HG03354 (cell line): Measurements from ENCODE around the gene IFNA8.
A peak's percentile ranks its signal among the peaks of the same experiment; 100 is the strongest.
"Not testable (repeated sequence)": the region's sequence is repeated elsewhere in the genome, so short reads cannot be mapped to it uniquely, and the experiment has no call there.

Source experiments
- ATAC-seq: cut with Tn5 transposase; IDR thresholded peaks from one replicate; pipeline ENCODE4 v1.9.1; 2021; ENCODE audit warnings: mild to moderate bottlenecking; ENCODE audit not compliant: unreplicated experiment, poor library complexity, severe bottlenecking

IFNA8 gene

GRCh38 chr9:21415493-21416267, 6.8 kb downstream of the IFNA8 start:
- ATAC-seq, result no peak

- peak; percentile 64 for ATAC-seq
Observed at GRCh38 chr9:21428235-21428634, 19.3 kb downstream of the IFNA8 start.

GRCh38 chr9:21429191-21429590, 20.3 kb downstream of the IFNA8 start:
- no peak for ATAC-seq

DNA sequence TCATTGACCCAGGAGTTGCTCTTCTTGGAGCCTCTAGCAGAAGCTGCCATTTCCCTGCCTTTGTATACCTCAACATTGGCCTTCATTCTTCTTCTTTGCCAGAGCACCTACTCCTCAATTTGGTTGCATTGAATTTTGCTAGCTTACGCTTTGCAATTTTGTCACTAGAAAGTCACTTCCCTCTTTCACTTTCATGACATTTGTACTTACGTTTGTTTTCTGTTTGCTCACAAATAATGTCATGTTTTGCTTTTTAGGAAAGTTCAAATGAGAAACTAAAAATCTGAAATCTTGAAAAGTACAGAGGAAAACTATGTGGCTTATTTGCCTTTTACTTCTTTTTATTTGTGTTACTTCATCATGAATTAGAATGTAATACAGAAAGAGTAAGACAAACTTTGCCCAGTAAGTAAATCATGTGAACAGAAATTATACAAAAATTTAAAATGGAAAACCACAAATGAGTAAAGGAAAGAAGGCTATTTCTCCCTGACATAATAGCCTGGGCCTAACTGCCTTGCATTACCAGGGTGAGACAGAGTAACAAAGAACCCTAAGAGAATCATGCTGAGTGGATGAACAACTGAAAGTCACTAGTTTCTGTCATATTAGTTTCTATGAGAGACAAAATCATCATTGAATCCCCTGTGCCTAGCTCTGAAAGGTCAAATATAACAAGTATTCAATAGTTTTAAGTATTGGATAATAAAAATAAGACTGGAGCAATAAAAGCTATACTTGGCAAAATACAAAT, 23.9 kb downstream of the IFNA8 start:
- peak; percentile 70 for ATAC-seq

GRCh38 chr9:21434202-21435014, 25.5 kb downstream of the IFNA8 start:
- no peak for ATAC-seq

- not testable (repeated sequence) for ATAC-seq
Observed at GRCh38 chr9:21435015-21435383, 26.1 kb downstream of the IFNA8 start.

- ATAC-seq, result no peak
Observed at GRCh38 chr9:21440139-21440538, 31.2 kb downstream of the IFNA8 start, which contains the start of gene IFNA1. TSS of gene IFNA1 (plus strand) at chr9:21440439. CDS start at chr9:21440508, 69 bp downstream.

- peak; percentile 93 for ATAC-seq
Observed at GRCh38 chr9:21443849-21444625, 35.1 kb downstream of the IFNA8 start.

- not testable (repeated sequence) for ATAC-seq
Observed at GRCh38 chr9:21449312-21449711, 40.4 kb downstream of the IFNA8 start.

DNA sequence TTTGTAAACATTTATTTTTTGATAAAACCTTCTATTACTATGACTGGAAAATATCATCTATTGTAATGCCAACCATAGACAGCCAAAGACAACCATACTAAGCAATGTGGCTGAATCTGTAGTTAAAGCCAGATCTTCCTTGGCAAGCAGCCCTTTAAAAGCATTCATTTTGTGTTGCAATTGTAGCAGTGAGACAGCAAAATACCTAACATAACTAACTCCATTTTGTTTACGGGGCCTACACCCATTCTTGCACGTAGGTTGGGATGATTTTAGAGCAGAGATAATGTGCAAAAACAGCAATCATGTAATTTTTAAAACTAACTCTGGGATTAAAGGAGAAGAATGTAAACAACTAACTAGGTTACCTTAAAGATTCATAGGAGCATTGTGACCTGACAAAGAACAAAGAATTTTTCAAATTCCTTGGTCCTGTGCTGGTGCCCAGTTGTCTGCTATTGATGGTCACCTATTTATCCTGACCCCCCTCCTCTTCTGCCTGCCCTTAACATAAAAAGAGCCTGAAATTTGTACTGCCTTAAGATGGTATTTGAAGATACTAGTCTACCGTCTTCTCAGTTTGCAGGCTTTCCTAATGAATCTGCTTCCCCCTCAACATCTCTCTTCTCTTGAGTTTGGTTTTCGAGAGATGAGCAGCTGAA, 41.9 kb downstream of the IFNA8 start:
- ATAC-seq, result no peak

- no peak for ATAC-seq
Observed at GRCh38 chr9:21452681-21453080, 43.8 kb downstream of the IFNA8 start.

DNA sequence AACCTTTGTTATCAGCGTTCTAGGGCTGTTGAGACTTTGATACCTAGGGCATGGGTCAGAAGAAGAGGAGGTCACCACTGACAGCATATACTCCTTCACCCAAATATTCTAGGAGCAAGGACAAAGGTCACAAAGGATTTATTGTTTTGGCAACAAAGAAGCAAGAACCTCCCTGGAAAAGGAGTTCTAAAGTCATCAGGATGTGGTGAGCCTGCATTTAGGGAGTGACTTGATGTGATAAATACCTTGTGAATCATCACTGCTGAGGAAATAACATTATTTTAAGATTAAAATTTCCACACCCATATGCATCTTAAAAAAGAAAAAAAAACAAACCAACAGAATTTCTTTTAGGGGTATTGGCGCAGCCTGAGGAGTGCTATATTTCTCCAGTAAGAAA, 45.2 kb downstream of the IFNA8 start:
- no peak for ATAC-seq

- ATAC-seq, result peak; percentile 93
Observed at GRCh38 chr9:21455320-21455719, 46.4 kb downstream of the IFNA8 start.
